Activated T-helper 17 cell treated with anti-CD3 and anti-CD28 coated beads, Interleukin-2, amount 50 U/mL, for 72 hours (primary cell): ENCODE measurements around the gene OR2H1. TPM values are rescaled to one million over a fixed set of nuclear protein-coding genes. Genes with fewer than 3 reads are reported as not detected.

Experiments used
- ATAC-seq: fragments of 150-1000 bp; cut with Tn5 transposase; replicated peaks from 2 replicates; pipeline ENCODE4 v1.10.0; 2021; ENCODE audit warnings: mild to moderate bottlenecking, moderate library complexity
- H3K27ac Mint-ChIP-seq: one replicate; pipeline ENCODE4 v1.8.0; 2022; ENCODE audit warnings: mixed read lengths
- H3K27me3 Mint-ChIP-seq: one replicate; pipeline ENCODE4 v1.8.0; 2022; ENCODE audit warnings: mixed read lengths
- H3K36me3 Mint-ChIP-seq: one replicate; pipeline ENCODE4 v1.8.0; 2022; ENCODE audit warnings: low read depth, mild to moderate bottlenecking, mixed read lengths
- H3K4me1 Mint-ChIP-seq: one replicate; pipeline ENCODE4 v1.8.0; 2022; ENCODE audit warnings: mixed read lengths
- H3K4me3 Mint-ChIP-seq: one replicate; pipeline ENCODE4 v1.8.0; 2022; ENCODE audit warnings: mild to moderate bottlenecking, mixed read lengths
- H3K9me3 Mint-ChIP-seq: one replicate; pipeline ENCODE4 v1.8.0; 2022; ENCODE audit warnings: mixed read lengths
- total RNA-seq, 2 donors: library from RNA; stranded (reverse); gene quantifications; one replicate each; pipeline ENCODE4 v1.2.3, GENCODE V29; 2022

The OR2H1 gene
- total RNA-seq, 2 donors from 2014 or later = not detected

DNA sequence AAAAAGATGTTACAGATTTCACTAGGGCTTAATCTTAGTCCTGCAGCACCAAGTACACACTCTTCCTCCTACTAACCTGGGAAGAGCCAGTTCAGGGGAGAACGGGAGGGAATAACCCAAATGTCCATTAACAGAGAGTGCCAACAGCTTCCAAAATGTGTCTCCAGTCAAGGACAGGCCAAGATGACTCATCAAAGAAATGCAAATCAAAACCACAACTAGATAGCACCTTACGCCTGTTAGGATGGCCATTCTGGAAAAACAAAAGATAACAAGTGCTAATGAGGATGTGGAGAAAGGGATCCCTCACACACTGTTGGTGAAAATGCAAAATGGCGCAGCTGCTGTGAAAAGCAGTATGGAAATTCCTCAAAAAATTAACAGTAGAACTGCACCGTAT is 34.6 kb downstream of the OR2H1 start:
- Mint-ChIP-seq H3K4me3 (no peak overlapping the region), H3K27me3 (peaks cover 15% of the 10 kb centered on the region), H3K27ac (no peak overlapping the region), H3K36me3 (no peaks in the 10 kb centered on the region), H3K4me1 (no peaks in the 10 kb centered on the region), H3K9me3 (no peaks in the 10 kb centered on the region)
- no peak for ATAC-seq

DNA sequence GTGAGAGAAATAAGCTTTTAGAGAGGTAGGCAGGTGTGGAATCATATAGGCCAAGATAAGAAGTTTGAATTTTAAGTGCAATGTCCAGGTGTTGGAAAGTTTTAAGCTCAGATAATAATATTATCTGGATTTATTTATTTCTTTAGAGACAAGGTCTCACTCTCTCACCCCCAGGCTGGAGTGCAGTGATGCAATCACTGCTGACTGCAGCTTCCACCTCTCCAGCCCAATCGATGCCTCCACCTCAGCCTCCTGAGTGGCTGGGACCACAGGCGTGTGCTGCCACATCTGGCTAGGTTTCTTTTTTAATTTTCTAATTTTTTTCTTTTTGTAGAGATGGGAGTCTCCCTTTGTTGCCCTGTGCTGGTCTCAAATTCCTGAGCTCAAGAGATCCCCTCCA is 36.3 kb downstream of the OR2H1 start:
- Mint-ChIP-seq H3K4me1 (no peaks in the 10 kb centered on the region), H3K27me3 (peaks cover 9% of the 10 kb centered on the region), H3K27ac (no peak overlapping the region), H3K36me3 (no peaks in the 10 kb centered on the region), H3K4me3 (no peak overlapping the region), H3K9me3 (no peaks in the 10 kb centered on the region)
- no peak for ATAC-seq

DNA sequence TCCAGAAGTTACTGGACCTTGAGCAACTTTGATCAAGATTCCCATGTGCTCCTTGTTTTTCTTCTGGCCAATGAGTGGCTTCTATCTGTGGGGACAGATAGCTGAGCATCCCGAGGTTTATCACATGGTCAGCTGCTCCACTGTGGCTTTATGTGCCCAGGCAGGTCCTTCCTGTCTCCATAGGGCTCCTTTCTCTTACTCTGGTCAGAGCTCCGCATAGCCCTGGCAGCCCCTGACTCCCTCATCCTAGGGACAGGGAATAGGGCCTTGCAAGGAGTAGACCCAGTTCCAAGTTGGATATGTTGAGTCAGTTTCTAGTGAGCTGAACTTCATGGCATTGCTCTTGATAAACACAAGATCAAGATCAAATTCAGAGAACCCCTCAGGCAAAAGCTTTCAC is 37.2 kb downstream of the OR2H1 start:
- Mint-ChIP-seq H3K36me3 (no peaks in the 10 kb centered on the region), H3K9me3 (no peaks in the 10 kb centered on the region), H3K27me3 (peaks cover 16% of the 10 kb centered on the region), H3K27ac (no peak overlapping the region), H3K4me3 (no peak overlapping the region), H3K4me1 (no peaks in the 10 kb centered on the region)
- ATAC-seq = no peak

DNA sequence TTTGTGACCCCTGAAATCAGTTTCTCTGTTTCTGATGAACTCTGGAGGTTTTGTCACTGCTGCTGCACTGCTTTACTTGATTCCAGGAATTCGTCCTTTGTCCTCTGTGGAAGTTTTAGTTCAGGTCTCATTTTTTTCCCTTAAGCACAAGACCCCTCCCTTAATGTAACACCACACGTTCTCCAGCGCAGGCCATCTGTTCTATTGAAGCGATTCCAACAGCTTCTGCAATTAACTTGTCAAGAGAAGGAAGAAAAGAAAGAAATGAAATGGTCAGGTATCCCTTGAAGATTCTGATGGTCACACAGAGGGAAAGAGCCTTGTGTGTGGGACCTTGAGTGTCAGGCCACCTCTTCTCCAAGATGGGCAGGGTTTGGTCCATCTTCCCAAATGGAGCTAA is 38.6 kb downstream of the OR2H1 start:
- Mint-ChIP-seq H3K27me3 (peaks cover 19% of the 10 kb centered on the region), H3K36me3 (no peaks in the 10 kb centered on the region), H3K27ac (no peak overlapping the region), H3K4me3 (no peak overlapping the region), H3K9me3 (no peaks in the 10 kb centered on the region), H3K4me1 (no peaks in the 10 kb centered on the region)
- no peak for ATAC-seq

DNA sequence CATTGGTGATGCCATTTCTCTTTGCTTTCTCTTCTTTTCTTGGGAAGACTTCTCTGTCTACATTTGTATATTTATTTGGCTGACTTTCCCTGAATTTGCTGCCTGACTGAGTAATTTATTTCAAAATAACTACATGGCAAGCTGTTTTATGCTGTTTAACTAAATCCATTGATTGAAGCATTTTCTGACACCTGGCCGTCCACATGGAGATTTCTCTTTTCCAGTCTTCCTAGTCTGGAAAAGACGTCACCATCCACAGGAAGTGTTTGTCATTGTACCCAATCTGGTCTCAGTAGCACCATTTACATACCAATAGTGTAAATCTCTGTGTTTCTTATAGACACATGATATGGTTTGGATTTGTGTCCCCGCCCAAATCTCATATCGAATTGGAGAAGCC is 40.0 kb downstream of the OR2H1 start:
- Mint-ChIP-seq H3K27me3 (peaks cover 23% of the 10 kb centered on the region), H3K36me3 (no peaks in the 10 kb centered on the region), H3K9me3 (no peaks in the 10 kb centered on the region), H3K4me3 (no peak overlapping the region), H3K4me1 (no peaks in the 10 kb centered on the region), H3K27ac (no peak overlapping the region)
- no peak for ATAC-seq

DNA sequence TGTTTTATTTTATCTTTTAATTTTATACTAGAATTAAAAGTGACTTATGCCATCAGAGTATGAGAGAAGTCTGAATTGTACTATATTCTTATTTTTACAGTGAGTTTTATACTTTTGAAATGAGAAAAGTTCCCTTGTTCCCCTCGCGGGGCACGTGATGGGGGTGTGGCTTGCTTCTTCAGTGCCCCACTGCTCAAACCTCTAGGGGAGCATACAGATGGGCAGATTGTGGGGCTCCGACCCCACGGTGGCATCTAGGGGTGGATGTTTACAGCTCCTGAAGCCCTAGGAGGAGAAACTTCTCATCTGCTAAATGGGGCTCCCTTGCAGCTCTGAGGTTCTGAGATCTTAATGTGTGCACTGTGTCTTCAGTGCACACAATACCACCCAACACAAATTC is 42.7 kb downstream of the OR2H1 start:
- Mint-ChIP-seq H3K9me3 (no peaks in the 10 kb centered on the region), H3K4me3 (no peak overlapping the region), H3K36me3 (no peaks in the 10 kb centered on the region), H3K4me1 (no peaks in the 10 kb centered on the region), H3K27ac (no peak overlapping the region), H3K27me3 (peaks cover 26% of the 10 kb centered on the region)
- no peak for ATAC-seq

DNA sequence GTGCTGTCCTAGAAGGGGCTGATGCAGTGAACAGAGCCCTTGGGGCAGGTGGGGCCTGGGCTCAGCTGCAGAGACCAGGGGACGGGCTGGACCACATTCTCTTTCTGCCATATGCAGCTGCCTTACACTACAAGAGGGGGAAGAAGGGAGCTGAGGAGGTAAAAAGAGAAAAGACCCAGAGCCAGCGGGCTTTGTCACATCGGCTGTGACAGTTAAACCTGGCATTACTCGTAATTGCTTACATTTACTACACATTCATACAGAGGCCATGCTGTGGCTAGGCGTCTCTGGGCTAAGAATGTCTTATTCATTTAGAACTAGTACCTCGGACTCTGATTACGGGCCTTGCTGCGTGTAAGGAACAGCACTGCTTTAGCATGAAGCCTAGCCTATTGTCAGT is 43.6 kb downstream of the OR2H1 start:
- ATAC-seq = no peak
- Mint-ChIP-seq H3K36me3 (no peaks in the 10 kb centered on the region), H3K27ac (no peak overlapping the region), H3K4me1 (no peaks in the 10 kb centered on the region), H3K9me3 (no peaks in the 10 kb centered on the region), H3K27me3 (peaks cover 30% of the 10 kb centered on the region), H3K4me3 (no peak overlapping the region)

DNA sequence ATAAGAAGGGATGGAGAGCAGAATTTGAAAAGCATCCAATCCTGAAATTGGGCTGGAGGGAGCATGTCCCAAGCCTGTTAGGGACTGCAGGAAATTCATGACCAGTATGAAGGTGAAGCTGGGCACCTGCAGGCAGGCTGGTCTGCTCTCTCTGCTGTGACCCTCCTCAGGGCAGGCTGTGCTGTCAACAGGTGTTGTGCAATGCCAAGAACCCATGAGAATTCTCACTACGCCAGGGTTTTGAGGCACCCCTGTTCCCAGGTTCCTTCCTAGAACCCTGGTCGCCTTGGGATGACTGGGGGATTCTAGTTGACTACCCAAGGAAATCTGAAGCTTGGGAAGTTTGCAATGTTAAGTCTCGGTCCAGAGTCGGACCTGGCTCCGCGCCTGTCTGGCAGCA is 44.2 kb downstream of the OR2H1 start:
- Mint-ChIP-seq H3K27ac (no peak overlapping the region), H3K4me3 (no peak overlapping the region), H3K36me3 (no peaks in the 10 kb centered on the region), H3K27me3 (peaks cover 30% of the 10 kb centered on the region), H3K4me1 (no peaks in the 10 kb centered on the region), H3K9me3 (no peaks in the 10 kb centered on the region)
- ATAC-seq = no peak

DNA sequence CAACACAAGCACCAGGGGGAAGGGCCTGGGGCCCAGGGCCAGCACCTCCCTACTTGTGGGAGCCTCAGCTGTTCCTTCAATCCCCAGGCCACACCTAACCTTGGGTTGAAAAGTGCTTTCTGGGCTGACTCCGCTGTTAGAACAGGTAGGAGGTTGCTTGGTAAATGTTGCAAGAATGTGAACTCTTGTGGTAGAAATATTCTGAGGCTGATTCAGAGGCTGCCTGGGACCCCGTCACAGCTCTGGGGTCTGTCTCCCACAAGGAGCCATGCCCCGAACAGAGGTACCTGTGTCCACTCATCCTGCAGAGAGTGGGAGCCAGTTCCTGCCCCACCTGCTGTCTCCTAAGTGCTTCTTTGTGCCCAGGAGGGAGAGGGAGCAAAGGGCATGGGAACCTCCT is 45.2 kb downstream of the OR2H1 start:
- H3K27ac Mint-ChIP-seq = no peak overlapping the region
- no peak overlapping the region for H3K4me3 Mint-ChIP-seq
- H3K27me3 Mint-ChIP-seq = peaks cover 27% of the 10 kb centered on the region
- H3K36me3 Mint-ChIP-seq = no peaks in the 10 kb centered on the region
- H3K4me1 Mint-ChIP-seq = no peaks in the 10 kb centered on the region
- no peak for ATAC-seq
- no peaks in the 10 kb centered on the region for H3K9me3 Mint-ChIP-seq

DNA sequence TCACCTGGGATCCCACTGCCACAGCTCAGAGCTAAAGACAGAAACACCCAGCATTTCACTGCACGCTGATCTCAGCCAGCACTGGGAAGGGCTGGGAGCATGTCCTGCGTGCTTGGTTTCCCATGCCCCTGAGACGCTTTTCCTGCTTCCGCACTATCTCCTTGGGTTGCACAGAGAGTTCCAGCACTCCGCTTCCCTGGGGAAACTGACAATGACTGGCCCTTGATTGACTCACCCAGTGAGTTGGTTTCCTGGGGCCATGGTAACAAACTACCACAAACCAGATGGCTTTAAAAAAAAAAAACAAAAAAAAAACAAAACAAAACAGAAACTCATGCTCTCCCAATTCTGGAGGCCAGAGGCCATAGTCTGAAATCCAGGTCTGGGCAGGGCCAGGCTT is 45.6 kb downstream of the OR2H1 start:
- Mint-ChIP-seq H3K27ac (no peak overlapping the region), H3K4me3 (no peak overlapping the region), H3K36me3 (no peaks in the 10 kb centered on the region), H3K9me3 (no peaks in the 10 kb centered on the region), H3K27me3 (peaks cover 27% of the 10 kb centered on the region), H3K4me1 (no peaks in the 10 kb centered on the region)
- no peak for ATAC-seq

DNA sequence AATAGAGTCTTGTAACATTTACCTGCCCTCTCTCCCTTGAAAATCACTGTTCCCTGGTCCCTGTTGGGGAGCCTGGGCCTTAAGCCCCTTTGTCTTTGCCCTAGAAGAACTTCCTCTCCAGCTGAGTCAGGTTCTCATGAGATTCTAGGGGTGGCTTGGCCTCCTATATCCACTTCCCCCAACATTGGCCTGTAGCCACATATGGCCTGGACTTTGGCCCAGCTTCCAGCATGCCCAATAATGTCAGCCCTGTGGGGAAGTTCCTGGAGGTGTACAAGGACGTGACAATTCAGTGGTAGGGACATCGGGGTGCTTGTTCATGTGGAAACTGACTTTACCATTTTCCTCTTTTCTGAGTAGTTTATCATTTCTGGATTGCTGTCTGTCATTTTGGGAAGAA is 48.0 kb downstream of the OR2H1 start:
- Mint-ChIP-seq H3K4me1 (no peaks in the 10 kb centered on the region), H3K27me3 (peaks cover 17% of the 10 kb centered on the region), H3K36me3 (no peaks in the 10 kb centered on the region), H3K4me3 (no peak overlapping the region), H3K9me3 (no peaks in the 10 kb centered on the region), H3K27ac (no peak overlapping the region)
- no peak for ATAC-seq

DNA sequence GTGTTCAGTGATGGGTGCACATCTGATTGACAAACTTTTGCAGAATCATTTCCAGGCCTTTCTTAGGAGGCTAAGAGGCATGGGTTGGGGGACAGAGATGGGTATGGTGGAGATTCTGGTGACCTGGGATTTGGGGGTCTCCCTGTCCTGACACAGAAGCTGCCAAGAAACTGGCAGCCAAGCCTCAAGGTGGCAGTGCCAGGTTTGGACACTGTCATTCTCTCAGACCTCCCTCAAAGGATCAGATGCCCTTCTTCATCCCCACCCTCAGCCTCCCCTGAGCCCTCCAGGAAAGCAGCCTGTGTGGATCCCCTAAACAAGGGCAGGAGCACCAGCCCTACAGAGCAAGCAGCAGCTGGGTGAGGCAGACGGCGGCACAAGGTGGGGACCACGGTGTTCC is 48.9 kb downstream of the OR2H1 start:
- H3K9me3 Mint-ChIP-seq = no peaks in the 10 kb centered on the region
- H3K27ac Mint-ChIP-seq = no peak overlapping the region
- H3K4me1 Mint-ChIP-seq = no peaks in the 10 kb centered on the region
- no peak overlapping the region for H3K4me3 Mint-ChIP-seq
- peaks cover 14% of the 10 kb centered on the region for H3K27me3 Mint-ChIP-seq
- ATAC-seq = no peak
- no peaks in the 10 kb centered on the region for H3K36me3 Mint-ChIP-seq

DNA sequence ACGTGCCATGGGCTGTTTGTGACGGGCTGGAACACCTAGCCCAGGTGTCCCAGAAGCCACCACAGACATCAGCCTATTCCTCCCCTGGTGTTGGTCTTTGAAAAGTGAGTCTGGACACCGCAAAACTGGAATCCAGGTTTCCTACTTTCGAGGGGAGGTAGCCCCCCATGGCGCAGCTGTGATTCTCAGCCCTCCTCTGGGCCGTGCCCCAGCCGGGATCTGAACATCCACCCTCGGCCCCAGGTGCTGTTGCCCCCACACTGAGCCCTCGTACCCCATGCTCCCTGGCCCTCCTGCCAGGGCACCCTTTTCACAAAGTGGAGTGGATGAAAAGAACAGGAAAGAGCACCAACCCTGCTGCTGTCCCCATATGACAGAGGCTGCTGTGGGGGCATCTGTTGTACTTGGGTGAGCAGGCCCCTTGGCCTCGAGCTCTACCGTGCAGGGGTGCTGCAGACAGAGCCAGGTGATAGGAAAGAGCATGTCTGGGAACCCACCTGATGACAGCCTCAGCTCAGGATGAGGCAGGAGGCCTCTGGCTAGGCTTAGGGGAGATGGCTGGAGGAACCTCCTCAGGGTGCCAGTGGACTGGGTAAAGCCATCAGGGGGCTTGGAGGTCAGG is 49.6 kb downstream of the OR2H1 start:
- no peak overlapping the region for H3K4me3 Mint-ChIP-seq
- H3K36me3 Mint-ChIP-seq = no peaks in the 10 kb centered on the region
- H3K27ac Mint-ChIP-seq = no peak overlapping the region
- no peaks in the 10 kb centered on the region for H3K9me3 Mint-ChIP-seq
- no peaks in the 10 kb centered on the region for H3K4me1 Mint-ChIP-seq
- H3K27me3 Mint-ChIP-seq = peaks cover 14% of the 10 kb centered on the region
- no peak for ATAC-seq

DNA sequence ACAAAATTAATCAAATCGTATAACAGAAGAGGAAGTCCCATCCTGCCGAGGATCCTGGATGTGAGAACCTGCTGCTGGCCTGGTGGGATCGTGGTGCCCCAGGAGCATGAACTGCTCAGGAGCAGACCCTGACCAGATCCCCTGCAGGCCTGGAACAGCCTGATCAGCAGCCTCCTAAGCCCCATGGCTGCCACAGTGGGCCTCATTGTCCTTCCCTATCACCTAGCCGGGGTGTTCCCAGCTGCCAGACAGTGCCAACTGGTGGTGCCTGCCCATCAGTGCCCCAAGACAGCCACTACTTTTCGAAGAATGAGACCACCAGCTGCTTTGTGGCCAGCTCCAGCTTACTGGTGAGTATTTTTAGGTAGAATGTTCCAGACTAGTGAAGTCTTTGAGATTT is 50.4 kb downstream of the OR2H1 start:
- H3K36me3 Mint-ChIP-seq = no peaks in the 10 kb centered on the region
- no peaks in the 10 kb centered on the region for H3K9me3 Mint-ChIP-seq
- H3K27ac Mint-ChIP-seq = no peak overlapping the region
- no peak overlapping the region for H3K4me3 Mint-ChIP-seq
- H3K27me3 Mint-ChIP-seq = peaks cover 14% of the 10 kb centered on the region
- no peak for ATAC-seq
- H3K4me1 Mint-ChIP-seq = no peaks in the 10 kb centered on the region

DNA sequence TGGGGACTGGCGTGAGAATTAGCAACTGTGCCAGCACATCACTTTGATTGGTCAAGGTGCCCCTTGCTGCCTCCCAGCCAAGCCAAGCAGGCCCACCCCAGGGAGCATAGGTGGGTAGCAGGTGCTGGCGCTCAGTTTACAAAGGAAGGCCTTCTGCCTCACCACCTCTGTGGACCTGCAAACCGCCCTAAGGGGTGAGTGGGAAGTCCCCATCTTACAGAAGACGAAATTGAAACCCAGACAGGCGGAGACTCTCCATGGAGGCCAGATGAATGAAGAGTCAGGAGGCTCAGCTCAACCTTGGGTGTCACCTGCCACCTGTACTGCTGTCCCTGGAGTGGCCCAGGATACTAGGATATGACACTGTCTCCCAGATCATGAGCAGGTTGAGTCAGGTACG is 52.3 kb downstream of the OR2H1 start:
- ATAC-seq = peak; percentile 52
- H3K9me3 Mint-ChIP-seq = no peaks in the 10 kb centered on the region
- peaks cover 9% of the 10 kb centered on the region for H3K27me3 Mint-ChIP-seq
- no peaks in the 10 kb centered on the region for H3K36me3 Mint-ChIP-seq
- no peak overlapping the region for H3K27ac Mint-ChIP-seq
- no peaks in the 10 kb centered on the region for H3K4me1 Mint-ChIP-seq
- no peak overlapping the region for H3K4me3 Mint-ChIP-seq

DNA sequence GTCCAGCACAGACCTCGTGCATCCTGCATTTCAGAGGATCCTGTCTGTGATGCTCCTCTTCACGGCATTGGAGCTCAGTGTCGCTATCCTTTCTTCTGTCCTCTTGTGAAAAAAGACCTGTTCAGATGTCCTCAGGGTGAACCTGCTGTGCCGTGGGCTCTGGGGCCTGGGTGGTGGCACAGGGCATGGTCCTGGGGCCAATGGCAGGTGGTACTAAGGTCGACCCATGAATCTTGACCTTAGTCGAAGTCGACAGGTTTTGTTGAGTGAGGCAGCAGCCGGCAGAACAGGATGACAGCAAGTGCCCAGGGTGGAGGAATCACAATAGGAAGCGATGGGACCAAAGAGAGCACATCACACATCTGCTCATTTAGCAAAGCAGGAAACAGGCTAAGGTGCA is 52.8 kb downstream of the OR2H1 start:
- no peaks in the 10 kb centered on the region for H3K9me3 Mint-ChIP-seq
- H3K4me1 Mint-ChIP-seq = no peaks in the 10 kb centered on the region
- no peak for ATAC-seq
- H3K27me3 Mint-ChIP-seq = peaks cover 9% of the 10 kb centered on the region
- no peaks in the 10 kb centered on the region for H3K36me3 Mint-ChIP-seq
- no peak overlapping the region for H3K4me3 Mint-ChIP-seq
- H3K27ac Mint-ChIP-seq = no peak overlapping the region
